ENCODE measurements around the gene TSACC.

GRCh38 chr1:156379420-156380165, 41.3 kb downstream of the TSACC start:
- TF ChIP-seq ZNF274 (IDR thresholded peaks at IDR 0.05; ENCODE audit: low read depth, low read length) (no peak), YY1 (IDR thresholded peaks at IDR 0.05; ENCODE audit: insufficient read depth, insufficient read length) (no peak)

Data from NT2/D1 (cell line).